Nephron (organoid): ENCODE measurements around the gene TSNAX.
"Not testable (repeated sequence)": the region's sequence is repeated elsewhere in the genome, so short reads cannot be mapped to it uniquely, and the experiment has no call there.

ENCODE experiments used
- H3K27ac Mint-ChIP-seq, 3 experiments: 2 replicates each; pipeline ENCODE4 v1.8.0; 2020; ENCODE audit warnings: mixed read lengths in 3 of 3, mild to moderate bottlenecking in 2 of 3, moderate library complexity in 1 of 3
- H3K27me3 Mint-ChIP-seq: 2 replicates; pipeline ENCODE4 v1.8.0; 2021; ENCODE audit warnings: low read depth, mild to moderate bottlenecking, moderate library complexity, mixed read lengths
- H3K36me3 Mint-ChIP-seq: 2 replicates; pipeline ENCODE4 v1.8.0; 2020; ENCODE audit warnings: low read depth, mixed read lengths
- H3K4me1 Mint-ChIP-seq: 2 replicates; pipeline ENCODE4 v1.8.0; 2020; ENCODE audit warnings: mixed read lengths
- H3K4me3 Mint-ChIP-seq, 3 experiments: 2 replicates each; pipeline ENCODE4 v1.8.0; 2020; ENCODE audit warnings: mild to moderate bottlenecking in 3 of 3, mixed read lengths in 3 of 3, moderate library complexity in 2 of 3
- H3K9me3 Mint-ChIP-seq: 2 replicates; pipeline ENCODE4 v1.8.0; 2020; ENCODE audit warnings: mixed read lengths
- CTCF ChIP-seq, 3 experiments: fragments of 200-600 bp; sonication (generic); IDR thresholded peaks; one replicate each; pipeline ENCODE4 v1.5.0; 2021; ENCODE audit warnings: antibody characterized with exemption in 3 of 3; ENCODE audit not compliant: unreplicated experiment in 3 of 3

Gene TSNAX

GRCh38 chr1:231566496-231566895, 38.0 kb downstream of the TSNAX start:
- no peaks in the 10 kb centered on the region for H3K27me3 Mint-ChIP-seq
- H3K9me3 Mint-ChIP-seq = no peaks in the 10 kb centered on the region
- H3K36me3 Mint-ChIP-seq = peaks cover 45% of the 10 kb centered on the region
- no peak overlapping the region for H3K4me3 Mint-ChIP-seq
- TF ChIP-seq CTCF (IDR thresholded peaks at IDR 0.05; ENCODE audit: unreplicated experiment in 3 of 3) = no peak
- H3K4me1 Mint-ChIP-seq = no peaks in the 10 kb centered on the region
- no peak overlapping the region for H3K27ac Mint-ChIP-seq

- H3K36me3 Mint-ChIP-seq = peaks cover 27% of the 10 kb centered on the region
- H3K9me3 Mint-ChIP-seq, H3K4me3 Mint-ChIP-seq, H3K27ac Mint-ChIP-seq, H3K27me3 Mint-ChIP-seq, H3K4me1 Mint-ChIP-seq: not testable (repeated sequence)
Measured at GRCh38 chr1:231570262-231570661, 41.8 kb downstream of the TSNAX start.

GRCh38 chr1:231571904-231572303, 43.4 kb downstream of the TSNAX start:
- peaks cover 25% of the 10 kb centered on the region for H3K36me3 Mint-ChIP-seq

GRCh38 chr1:231575472-231575871, 47.0 kb downstream of the TSNAX start:
- H3K27ac Mint-ChIP-seq = no peak overlapping the region
- no peaks in the 10 kb centered on the region for H3K4me1 Mint-ChIP-seq
- no peaks in the 10 kb centered on the region for H3K27me3 Mint-ChIP-seq
- no peak overlapping the region for H3K4me3 Mint-ChIP-seq
- TF ChIP-seq CTCF (IDR thresholded peaks at IDR 0.05; ENCODE audit: unreplicated experiment in 3 of 3) = no peak
- no peaks in the 10 kb centered on the region for H3K9me3 Mint-ChIP-seq
- H3K36me3 Mint-ChIP-seq = no peaks in the 10 kb centered on the region

More at GRCh38 chr1:231571904-231572303, 43.4 kb downstream of the TSNAX start:
- no peaks in the 10 kb centered on the region for H3K9me3 Mint-ChIP-seq
- H3K27ac Mint-ChIP-seq = no peak overlapping the region
- no peak overlapping the region for H3K4me3 Mint-ChIP-seq
- no peak for TF ChIP-seq CTCF (IDR thresholded peaks at IDR 0.05; ENCODE audit: unreplicated experiment in 3 of 3)
- H3K27me3 Mint-ChIP-seq = no peaks in the 10 kb centered on the region
- H3K4me1 Mint-ChIP-seq = no peaks in the 10 kb centered on the region

- H3K27ac Mint-ChIP-seq = no peak overlapping the region
- H3K4me3 Mint-ChIP-seq = no peak overlapping the region
- no peaks in the 10 kb centered on the region for H3K9me3 Mint-ChIP-seq
- TF ChIP-seq CTCF (IDR thresholded peaks at IDR 0.05; ENCODE audit: unreplicated experiment in 3 of 3) = no peak
- no peaks in the 10 kb centered on the region for H3K27me3 Mint-ChIP-seq
- H3K36me3 Mint-ChIP-seq = no peaks in the 10 kb centered on the region
- peaks cover 4% of the 10 kb centered on the region for H3K4me1 Mint-ChIP-seq
Measured at GRCh38 chr1:231576804-231577718, 48.6 kb downstream of the TSNAX start.

GRCh38 chr1:231580874-231581273, 52.4 kb downstream of the TSNAX start:
- H3K27ac Mint-ChIP-seq = no peak overlapping the region
- peaks cover 6% of the 10 kb centered on the region for H3K4me1 Mint-ChIP-seq
- no peak for TF ChIP-seq CTCF (IDR thresholded peaks at IDR 0.05; ENCODE audit: unreplicated experiment in 3 of 3)
- H3K27me3 Mint-ChIP-seq = no peaks in the 10 kb centered on the region
- H3K9me3 Mint-ChIP-seq = no peaks in the 10 kb centered on the region
- no peak overlapping the region for H3K4me3 Mint-ChIP-seq
- no peaks in the 10 kb centered on the region for H3K36me3 Mint-ChIP-seq
